ENCODE data around the gene SLC9A8. TPM values are rescaled to one million over a fixed set of nuclear protein-coding genes. Genes with fewer than 3 reads are reported as not detected.

SLC9A8 gene
- total RNA-seq, 1 donor from 2014 or later: 4.1 TPM

DNA sequence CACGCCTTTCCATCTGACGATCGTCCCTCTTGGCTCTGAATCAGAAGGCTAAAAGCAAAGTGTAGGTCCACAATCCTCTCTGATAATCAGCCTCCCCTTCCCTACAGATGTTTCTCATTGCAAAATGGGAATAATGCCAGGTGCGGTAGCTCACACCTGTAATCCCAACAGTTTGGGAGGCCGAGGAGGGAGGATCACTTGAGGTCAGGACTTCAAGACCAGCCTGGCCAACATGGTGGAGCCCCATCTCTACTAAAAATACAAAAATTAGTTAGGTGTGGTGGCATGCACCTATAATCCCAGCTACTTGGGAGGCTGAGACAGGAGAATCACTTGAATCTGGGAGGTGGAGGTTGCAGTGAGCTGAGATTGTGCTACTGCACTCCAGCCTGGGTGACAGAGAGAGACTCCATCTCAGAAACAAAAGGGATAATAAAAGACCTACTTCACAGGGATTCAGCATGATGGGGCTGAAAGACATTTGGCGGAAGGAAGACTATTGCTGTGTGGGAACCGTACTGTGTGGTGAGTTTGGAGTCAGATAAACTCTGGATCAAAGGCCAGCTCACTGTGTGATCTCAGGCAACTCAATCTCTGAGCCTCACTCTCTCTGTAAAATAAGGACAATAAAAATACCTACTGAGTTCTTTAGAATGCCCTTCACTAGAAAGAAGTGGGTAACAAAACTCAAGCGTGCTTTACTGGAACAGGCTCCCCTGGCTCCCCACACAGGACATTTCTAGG, 15.9 kb upstream of the SLC9A8 start:
- Histone ChIP-seq H2AFZ (replicated peaks) (peak overlapping the region; percentile 47), H3F3A (ENCODE audit: low read depth) (no peaks in the 10 kb centered on the region), H4K20me1 (ENCODE audit: low read depth) (no peaks in the 10 kb centered on the region), H3K27me3 (no peaks in the 10 kb centered on the region), H3K36me3 (no peaks in the 10 kb centered on the region), H3K9ac (no peak overlapping the region), H3K79me2 (ENCODE audit: low read depth) (no peaks in the 10 kb centered on the region), H3K9me3 (ENCODE audit: low read depth) (no peaks in the 10 kb centered on the region), H3K4me3 (no peak overlapping the region), H3K4me1 (no peaks in the 10 kb centered on the region), H3K27ac (no peak overlapping the region), H3K4me2 (no peak overlapping the region)
- H3K4me3 Mint-ChIP-seq: no peak overlapping the region
- H3K27me3 Mint-ChIP-seq (ENCODE audit: insufficient read depth, low read depth): peaks cover 7% of the 10 kb centered on the region
- no peak for DNase-seq (ENCODE audit: low spot score)
- TF ChIP-seq EZH2phosphoT487 (IDR thresholded peaks at IDR 0.05) (no peak), EZH2 (IDR thresholded peaks at IDR 0.05) (no peak)
- TF ChIP-seq, protein P1, sequence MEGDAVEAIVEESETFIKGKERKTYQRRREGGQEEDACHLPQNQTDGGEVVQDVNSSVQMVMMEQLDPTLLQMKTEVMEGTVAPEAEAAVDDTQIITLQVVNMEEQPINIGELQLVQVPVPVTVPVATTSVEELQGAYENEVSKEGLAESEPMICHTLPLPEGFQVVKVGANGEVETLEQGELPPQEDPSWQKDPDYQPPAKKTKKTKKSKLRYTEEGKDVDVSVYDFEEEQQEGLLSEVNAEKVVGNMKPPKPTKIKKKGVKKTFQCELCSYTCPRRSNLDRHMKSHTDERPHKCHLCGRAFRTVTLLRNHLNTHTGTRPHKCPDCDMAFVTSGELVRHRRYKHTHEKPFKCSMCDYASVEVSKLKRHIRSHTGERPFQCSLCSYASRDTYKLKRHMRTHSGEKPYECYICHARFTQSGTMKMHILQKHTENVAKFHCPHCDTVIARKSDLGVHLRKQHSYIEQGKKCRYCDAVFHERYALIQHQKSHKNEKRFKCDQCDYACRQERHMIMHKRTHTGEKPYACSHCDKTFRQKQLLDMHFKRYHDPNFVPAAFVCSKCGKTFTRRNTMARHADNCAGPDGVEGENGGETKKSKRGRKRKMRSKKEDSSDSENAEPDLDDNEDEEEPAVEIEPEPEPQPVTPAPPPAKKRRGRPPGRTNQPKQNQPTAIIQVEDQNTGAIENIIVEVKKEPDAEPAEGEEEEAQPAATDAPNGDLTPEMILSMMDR (IDR thresholded peaks at IDR 0.05): no peak
- H3K9me3 Mint-ChIP-seq: no peaks in the 10 kb centered on the region
- H3K36me3 Mint-ChIP-seq: no peaks in the 10 kb centered on the region
- H3K27ac Mint-ChIP-seq: no peak overlapping the region
- H3K4me1 Mint-ChIP-seq: no peaks in the 10 kb centered on the region

DNA sequence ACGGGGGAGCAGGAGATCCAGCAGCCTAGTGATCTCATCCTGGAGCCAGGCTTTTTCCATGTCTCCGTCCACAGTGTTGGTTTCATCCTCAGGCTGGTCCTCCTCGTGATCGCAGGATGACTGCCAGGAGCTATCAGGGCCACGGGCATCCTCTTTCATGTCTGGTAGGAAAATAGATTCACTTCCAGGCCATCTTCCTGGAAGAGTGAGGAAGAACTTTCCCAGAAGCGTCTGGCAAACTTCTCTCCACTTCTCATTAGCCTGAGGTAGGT, 15.3 kb upstream of the SLC9A8 start:
- H3K79me2 ChIP-seq (ENCODE audit: low read depth): no peaks in the 10 kb centered on the region
- no peak overlapping the region for H3K27ac Mint-ChIP-seq
- no peaks in the 10 kb centered on the region for H3K4me1 Mint-ChIP-seq
- H4K20me1 ChIP-seq (ENCODE audit: low read depth): no peaks in the 10 kb centered on the region
- peak overlapping the region; percentile 47 for H2AFZ ChIP-seq (replicated peaks)
- no peak overlapping the region for H3K4me3 ChIP-seq
- H3K9ac ChIP-seq: no peak overlapping the region
- no peak overlapping the region for H3K4me3 Mint-ChIP-seq
- no peaks in the 10 kb centered on the region for H3K27me3 ChIP-seq
- H3K9me3 Mint-ChIP-seq: no peaks in the 10 kb centered on the region
- H3K27ac ChIP-seq: no peak overlapping the region
- no peaks in the 10 kb centered on the region for H3K36me3 ChIP-seq
- no peaks in the 10 kb centered on the region for H3K9me3 ChIP-seq (ENCODE audit: low read depth)
- TF ChIP-seq, protein P1 (IDR thresholded peaks at IDR 0.05): no peak
- TF ChIP-seq EZH2phosphoT487 (IDR thresholded peaks at IDR 0.05): no peak
- TF ChIP-seq EZH2 (IDR thresholded peaks at IDR 0.05): no peak
- H3K4me2 ChIP-seq: no peak overlapping the region
- H3K27me3 Mint-ChIP-seq (ENCODE audit: insufficient read depth, low read depth): peaks cover 8% of the 10 kb centered on the region
- DNase-seq (ENCODE audit: low spot score): no peak
- no peaks in the 10 kb centered on the region for H3K4me1 ChIP-seq
- H3F3A ChIP-seq (ENCODE audit: low read depth): no peaks in the 10 kb centered on the region
- no peaks in the 10 kb centered on the region for H3K36me3 Mint-ChIP-seq

DNA sequence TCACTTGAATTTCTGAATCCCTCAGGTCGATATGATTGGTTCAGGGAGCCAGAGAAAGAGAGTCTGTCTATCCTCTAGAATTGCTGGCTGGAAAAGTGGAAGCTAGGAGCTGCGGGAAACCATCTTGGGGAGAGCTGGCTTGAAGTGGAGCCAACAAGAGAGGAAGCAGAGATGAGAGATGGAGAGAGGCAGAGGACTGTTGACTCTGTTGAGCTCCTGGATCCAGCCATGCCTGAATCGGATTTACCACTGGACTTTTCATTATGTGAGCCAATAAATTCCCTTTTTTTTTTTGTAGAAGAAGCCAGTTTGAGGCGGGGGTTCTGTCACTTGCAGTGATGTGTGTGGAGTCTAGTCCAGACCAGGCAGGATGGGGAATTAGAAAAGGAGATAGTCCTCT, 13.9 kb upstream of the SLC9A8 start:
- Mint-ChIP-seq H3K4me1 (no peaks in the 10 kb centered on the region), H3K27me3 (ENCODE audit: insufficient read depth, low read depth) (peaks cover 6% of the 10 kb centered on the region), H3K27ac (no peak overlapping the region), H3K36me3 (no peaks in the 10 kb centered on the region), H3K4me3 (no peak overlapping the region), H3K9me3 (no peaks in the 10 kb centered on the region)
- H3K9ac ChIP-seq: no peak overlapping the region
- H3K79me2 ChIP-seq (ENCODE audit: low read depth): no peaks in the 10 kb centered on the region
- H3K9me3 ChIP-seq (ENCODE audit: low read depth): no peaks in the 10 kb centered on the region
- H4K20me1 ChIP-seq (ENCODE audit: low read depth): no peaks in the 10 kb centered on the region
- no peaks in the 10 kb centered on the region for H3F3A ChIP-seq (ENCODE audit: low read depth)
- TF ChIP-seq, protein P1 (IDR thresholded peaks at IDR 0.05): no peak
- no peak for TF ChIP-seq EZH2phosphoT487 (IDR thresholded peaks at IDR 0.05)
- TF ChIP-seq EZH2 (IDR thresholded peaks at IDR 0.05): no peak
- no peak overlapping the region for H3K4me3 ChIP-seq
- no peak for DNase-seq (ENCODE audit: low spot score)
- no peak overlapping the region for H2AFZ ChIP-seq (replicated peaks)
- H3K27ac ChIP-seq: no peak overlapping the region
- H3K27me3 ChIP-seq: no peaks in the 10 kb centered on the region
- H3K36me3 ChIP-seq: no peaks in the 10 kb centered on the region
- H3K4me1 ChIP-seq: no peaks in the 10 kb centered on the region
- H3K4me2 ChIP-seq: no peak overlapping the region
